ENCODE measurements around the gene AKAP13.
"Not testable (repeated sequence)": the region's sequence is repeated elsewhere in the genome, so short reads cannot be mapped to it uniquely, and the experiment has no call there.

The AKAP13 gene, protein sequence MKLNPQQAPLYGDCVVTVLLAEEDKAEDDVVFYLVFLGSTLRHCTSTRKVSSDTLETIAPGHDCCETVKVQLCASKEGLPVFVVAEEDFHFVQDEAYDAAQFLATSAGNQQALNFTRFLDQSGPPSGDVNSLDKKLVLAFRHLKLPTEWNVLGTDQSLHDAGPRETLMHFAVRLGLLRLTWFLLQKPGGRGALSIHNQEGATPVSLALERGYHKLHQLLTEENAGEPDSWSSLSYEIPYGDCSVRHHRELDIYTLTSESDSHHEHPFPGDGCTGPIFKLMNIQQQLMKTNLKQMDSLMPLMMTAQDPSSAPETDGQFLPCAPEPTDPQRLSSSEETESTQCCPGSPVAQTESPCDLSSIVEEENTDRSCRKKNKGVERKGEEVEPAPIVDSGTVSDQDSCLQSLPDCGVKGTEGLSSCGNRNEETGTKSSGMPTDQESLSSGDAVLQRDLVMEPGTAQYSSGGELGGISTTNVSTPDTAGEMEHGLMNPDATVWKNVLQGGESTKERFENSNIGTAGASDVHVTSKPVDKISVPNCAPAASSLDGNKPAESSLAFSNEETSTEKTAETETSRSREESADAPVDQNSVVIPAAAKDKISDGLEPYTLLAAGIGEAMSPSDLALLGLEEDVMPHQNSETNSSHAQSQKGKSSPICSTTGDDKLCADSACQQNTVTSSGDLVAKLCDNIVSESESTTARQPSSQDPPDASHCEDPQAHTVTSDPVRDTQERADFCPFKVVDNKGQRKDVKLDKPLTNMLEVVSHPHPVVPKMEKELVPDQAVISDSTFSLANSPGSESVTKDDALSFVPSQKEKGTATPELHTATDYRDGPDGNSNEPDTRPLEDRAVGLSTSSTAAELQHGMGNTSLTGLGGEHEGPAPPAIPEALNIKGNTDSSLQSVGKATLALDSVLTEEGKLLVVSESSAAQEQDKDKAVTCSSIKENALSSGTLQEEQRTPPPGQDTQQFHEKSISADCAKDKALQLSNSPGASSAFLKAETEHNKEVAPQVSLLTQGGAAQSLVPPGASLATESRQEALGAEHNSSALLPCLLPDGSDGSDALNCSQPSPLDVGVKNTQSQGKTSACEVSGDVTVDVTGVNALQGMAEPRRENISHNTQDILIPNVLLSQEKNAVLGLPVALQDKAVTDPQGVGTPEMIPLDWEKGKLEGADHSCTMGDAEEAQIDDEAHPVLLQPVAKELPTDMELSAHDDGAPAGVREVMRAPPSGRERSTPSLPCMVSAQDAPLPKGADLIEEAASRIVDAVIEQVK (N-terminal part only)

DNA sequence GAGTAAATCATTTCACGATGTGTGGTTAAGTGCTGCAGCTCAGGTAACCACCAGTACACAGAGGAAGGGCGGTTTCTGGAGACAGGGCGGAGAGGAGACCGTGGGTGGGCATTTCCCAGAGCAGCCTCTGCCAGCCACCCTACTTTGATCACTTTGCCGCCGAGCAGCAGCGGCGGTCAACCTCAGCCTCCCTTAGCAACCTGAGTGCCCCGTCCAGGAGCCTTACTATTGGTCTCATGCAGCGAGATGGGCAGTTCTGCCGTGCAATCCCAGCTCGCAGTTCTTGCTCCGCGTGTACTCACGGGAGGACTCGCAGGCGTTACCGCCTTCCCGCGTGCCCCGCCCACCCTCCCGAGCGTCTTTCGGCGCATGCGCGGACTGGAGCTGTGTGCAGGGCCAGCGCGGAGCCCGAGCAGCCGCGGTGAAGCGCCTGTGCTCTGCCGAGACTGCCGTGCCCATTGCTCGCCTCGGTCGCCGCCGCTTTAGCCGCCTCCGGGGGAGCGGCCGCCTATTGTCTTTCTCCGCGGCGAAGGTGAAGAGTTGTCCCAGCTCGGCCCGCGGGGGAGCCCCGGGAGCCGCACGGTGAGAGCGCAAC is at the start of gene AKAP13:
Gene AKAP13 (plus strand): TSS at position 387 of the 595 bp plus-strand sequence. CDS start 105,118 bp downstream, outside the sequence.
- DNase-seq (ENCODE audit: low read depth): peak; percentile 89

DNA sequence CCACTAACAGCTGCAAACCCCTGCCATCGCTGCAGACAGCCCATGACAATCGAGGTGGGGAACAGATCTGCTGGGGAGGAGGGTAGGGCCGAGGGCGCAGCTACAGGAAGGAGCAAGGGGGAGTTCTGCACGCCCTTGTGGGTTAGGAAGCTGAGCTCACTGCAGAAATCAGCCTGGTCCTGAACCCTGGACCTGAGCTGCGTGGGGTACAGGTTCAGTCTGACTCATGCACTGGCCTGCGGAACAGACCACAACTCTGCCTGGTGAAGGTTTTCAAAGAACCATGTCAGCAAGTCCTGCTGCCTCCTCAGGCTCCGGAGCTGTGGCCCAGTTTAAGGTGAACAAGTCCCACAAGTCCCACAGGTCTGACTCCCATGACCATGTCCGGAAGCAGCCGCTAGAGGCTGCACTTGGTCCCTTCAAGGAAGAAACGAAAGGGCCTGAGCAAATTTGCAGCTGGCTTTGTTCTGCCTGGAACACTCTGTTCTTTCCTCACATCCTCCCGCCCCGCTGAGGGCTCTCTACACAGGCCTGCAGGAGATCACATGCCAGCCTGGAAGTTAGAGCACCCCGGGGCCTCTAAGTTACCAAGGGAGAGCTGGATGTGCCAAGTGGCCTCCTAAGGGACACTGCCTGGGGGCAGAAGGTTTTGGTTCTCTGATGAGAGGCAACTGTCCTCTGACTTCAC is 49.4 kb upstream of the AKAP13 start:
- peak; percentile 37 for DNase-seq (ENCODE audit: low read depth)

DNA sequence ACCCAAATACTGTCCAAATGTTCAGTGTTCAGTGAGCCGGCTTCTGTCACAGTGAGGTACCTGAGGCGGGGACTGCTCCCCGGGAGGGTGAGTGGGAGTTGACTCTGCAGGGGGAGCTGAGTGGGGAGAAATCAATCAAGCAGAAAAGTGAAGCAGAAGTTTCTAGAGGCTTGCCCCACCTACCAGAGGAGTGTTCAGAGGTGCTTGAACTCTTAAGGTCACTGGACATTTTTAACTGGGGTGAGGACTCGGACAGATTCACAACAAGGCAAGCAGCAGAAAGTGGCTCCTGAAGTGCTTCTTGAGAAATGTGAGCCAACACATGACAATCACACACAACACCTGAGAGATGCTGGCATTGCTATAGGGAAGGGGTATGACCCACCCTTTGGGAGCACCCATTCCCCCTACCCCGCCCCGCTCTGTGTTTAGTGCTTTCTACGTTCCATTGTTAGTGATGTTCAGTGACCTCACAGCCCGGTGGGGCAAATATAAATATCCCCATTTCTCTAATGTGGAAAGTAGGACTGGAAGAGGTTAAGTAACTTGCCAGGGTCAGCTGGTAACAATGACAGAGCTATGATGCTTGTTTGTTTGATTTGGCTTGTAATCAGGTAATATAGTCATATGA is 48.6 kb upstream of the AKAP13 start:
- no peak for DNase-seq (ENCODE audit: low read depth)

DNA sequence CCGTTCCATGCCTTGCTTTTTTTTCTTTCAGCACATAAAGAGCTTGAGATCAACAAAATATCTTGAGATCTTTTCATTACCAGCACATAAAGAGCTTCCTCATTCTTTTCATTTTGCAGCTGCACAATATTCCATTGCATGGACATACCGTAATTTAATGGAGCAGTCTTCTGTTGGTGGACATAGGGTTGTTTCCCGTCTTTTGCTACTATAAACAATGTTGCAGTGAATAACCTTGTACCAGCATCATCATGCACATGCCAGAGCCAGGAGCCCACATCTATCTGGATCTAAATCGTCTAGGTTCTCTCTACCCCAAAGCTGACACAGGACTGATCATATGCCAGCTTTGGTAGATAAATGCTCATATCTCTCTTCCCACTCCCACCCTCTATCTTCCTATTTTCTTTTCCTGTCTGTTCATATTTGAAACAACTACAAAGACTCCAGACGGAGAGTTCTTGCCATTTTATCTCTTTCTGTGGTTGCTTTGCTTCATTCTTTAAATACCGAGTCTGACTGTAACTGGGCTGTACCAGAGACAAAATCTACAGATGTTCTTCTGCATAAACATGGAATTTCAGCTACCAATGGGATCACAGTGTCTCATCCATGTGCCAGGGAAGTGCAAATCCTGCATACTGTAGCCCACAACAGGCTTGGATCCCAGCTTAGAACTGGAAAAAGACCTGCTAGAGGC is 47.1 kb upstream of the AKAP13 start:
- no peak for DNase-seq (ENCODE audit: low read depth)

DNA sequence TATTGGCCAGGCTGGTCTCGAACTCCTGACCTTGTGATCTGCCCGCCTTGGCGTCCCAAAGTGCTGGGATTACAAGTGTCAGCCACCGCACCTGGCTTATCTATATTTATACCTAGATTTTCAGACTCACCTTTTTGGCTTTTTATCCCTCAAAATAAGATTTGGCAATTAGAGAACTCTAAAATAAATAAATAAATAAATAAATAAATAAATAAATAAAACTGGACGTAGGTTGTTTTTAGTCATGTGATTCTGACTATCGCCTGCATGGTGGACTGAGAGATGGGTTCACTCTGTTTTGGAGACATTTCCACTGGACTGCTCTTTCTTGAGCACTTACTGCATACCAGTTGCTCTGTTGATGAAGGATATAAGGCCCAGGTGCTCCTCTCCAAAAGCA is 46.2 kb upstream of the AKAP13 start:
- DNase-seq (ENCODE audit: low read depth): no peak

DNA sequence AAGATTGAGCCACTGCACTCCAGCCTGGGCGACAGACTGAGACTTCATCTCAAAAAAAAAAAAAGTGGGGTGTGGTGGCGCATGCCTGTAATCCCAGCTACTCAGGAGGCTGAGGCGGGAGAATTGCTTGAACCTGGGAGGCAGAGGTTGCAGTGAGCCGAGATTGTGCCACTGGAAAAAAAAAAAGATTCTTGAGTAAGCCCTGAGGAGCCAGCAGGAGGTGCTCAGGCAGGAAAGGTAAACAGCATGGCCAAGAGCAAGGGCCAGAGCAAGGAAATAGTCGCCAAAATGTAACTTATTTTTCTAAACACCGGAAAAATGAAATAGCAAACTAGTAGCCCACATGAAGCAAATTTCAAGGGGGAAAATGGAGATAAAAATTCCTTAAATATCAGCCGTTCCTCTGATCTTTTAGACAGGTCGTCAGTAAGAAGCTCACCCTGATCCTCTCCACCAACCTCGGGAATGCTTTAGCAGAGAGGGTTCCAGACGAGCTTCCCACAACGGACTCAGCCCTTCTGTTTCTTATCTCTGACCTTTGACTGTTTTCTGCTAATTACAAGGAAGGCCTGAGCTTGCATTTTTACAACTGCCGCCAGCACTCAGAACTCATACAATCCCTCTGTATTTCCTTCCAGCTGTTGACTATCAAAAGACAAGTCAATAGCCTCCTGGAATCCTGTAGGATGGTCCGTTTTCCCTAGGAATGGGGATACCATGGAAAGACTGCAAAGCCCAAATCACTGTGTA is 45.0 kb upstream of the AKAP13 start:
- DNase-seq (ENCODE audit: low read depth): no peak

DNA sequence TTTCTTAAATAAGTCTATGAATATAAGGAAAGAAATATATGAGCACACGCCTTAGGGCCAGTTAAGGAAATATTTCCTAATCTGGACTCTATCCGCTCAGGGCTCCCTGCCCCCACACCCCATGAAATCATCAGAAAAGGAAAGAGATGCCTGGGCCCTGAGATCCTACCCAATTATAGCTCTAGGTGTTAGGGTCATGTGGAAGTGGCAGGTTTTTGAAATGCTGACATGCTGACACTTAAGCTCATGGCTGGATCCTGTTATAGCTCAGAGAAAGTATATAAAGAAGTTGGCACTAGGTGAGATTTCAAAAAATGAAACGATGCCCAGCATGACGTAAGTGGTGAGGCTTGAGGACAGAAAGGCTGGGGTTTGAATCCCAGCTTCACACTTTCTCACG is 43.5 kb upstream of the AKAP13 start:
- DNase-seq (ENCODE audit: low read depth): no peak

DNA sequence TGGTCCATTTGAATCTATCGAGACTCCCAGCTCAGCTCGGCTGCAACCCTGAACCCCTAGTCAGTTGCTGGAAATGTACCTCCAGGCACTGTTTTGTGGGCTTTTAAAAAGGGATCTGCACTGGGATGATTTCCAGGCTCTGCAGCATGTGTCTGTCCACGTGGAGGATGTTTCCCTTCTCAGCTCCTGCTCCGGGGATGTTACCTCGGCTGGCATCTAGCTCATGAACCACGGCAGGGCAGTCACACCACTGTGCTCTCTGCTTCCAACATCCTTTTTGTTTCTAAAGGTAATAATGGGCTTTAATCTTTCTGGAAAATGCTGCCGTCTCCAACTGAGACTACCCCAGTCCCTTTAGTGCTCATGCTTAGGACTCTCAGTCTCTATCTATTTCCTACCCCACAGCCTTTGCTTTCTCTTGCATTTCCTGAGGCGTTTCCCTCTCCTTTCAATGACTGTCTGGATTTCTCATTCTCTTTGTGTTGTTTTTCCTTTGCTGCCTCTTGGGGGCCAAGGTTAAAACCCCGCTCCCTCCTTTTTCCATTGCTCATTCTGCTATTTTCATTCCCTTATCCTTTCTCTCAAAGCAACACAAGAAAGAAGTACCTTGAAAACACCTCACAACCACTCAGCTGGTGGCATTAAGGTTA is 42.9 kb upstream of the AKAP13 start:
- no peak for DNase-seq (ENCODE audit: low read depth)

DNA sequence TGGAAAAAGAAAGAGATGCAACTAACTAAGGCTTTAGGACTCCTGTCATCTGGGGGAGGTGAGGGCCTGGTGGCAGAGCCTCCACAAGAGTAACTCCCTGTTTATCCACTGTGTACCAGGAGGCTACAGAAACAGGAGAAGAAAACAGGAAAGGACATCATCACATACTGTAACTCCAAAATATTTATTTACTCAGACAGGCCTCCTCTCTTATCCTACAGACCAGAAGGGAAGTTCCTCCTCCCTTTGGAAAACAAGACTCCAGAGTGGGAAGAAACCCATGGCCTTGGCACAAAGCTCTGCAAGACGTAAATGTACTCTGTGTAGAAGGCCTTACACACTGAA is 40.1 kb upstream of the AKAP13 start:
- no peak for DNase-seq (ENCODE audit: low read depth)

DNA sequence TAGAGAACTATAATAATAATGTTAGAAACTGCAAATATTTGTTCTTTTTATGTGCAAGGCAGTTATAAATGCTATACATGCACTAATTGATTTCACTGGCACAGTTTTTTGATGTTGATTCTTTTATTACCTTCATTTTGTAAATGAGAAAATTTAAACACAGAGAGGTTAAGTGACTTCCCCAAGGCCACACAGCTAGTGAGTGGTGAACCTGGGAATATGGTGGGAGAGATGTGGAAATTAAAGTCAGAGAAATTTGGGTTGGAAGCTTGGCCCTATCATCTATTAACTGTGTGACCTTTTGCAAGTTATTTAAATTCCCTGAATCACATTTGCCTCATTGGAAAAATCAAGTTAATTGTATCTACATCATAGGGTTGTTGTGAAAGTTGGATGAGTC is 39.6 kb upstream of the AKAP13 start:
- no peak for DNase-seq (ENCODE audit: low read depth)

DNA sequence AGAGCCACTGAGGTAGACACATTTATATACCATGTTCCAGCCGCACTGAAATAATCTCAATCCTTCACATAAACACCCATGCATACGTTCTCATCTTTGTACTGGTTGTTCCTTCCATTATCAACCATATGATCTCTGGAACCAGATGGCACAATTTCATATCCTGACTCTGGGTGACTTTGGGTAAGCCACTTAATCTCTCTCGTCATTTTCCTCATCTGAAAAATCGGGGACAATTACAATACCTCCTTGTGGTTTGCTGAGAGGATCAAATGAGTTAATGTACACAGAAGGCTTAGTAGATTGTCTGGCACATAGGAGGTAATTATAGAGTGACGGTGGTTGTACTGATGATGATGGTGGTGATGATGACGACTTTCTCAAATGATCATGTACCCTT is 38.2 kb upstream of the AKAP13 start:
- not testable (repeated sequence) for DNase-seq (ENCODE audit: low read depth)

DNA sequence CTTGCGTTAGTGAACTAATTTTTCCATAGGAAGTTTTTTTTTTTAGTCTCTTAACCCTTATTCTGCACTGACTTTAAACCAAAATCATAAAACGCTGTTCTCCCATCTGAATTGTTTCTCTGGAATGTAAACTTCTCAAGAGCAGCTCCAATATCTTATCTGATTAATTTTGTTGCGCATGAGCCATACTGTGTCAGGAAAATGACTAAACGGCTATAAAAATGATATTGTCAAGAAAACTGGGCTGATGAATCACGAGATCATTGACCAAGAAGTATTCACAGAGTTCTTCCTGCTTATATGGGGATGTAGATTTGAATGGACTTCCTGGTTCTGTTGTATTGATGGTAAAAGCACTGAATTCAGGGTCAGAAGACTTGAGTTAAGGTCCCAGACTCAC is 37.0 kb upstream of the AKAP13 start:
- not testable (repeated sequence) for DNase-seq (ENCODE audit: low read depth)

DNA sequence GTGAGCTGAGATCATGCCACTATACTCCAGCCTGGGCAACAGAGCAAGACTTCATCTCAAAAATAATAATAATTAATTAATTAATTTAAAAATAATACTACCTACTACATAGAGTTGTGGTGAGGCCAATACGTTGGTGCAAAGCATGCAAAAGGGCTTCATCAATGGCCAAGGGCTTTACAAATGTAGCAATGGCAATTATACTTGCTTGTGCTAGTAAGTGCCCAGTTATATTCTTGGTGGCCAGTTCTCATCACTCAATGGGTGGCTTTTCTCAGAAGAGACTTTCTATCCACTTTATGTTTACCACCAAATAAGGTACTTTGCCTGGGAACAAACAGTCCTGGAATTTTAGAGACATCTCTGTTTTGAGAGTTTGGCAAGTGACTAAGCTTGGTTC is 36.2 kb upstream of the AKAP13 start:
- not testable (repeated sequence) for DNase-seq (ENCODE audit: low read depth)

DNA sequence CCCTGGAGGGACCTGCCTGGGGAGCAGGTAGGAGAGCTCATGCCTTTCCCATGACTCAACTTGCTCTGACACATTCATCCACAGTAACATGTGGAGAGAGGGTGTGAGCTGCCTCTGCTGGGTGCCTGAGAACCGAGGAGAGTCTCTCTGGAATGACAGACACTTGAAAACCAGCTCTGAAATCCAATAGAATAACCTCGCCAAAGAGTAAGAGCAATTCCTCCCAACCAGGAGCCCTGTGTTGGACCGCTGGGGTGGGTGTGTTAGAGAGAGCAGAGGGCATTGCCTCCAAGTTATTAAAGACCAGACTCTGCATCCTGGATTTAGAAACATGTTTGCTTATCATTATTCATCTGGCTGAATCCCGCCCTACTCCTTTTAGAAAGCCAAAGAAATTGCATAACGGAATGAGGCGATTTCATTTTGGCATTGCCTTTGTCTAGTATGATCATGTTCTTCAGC is 35.7 kb upstream of the AKAP13 start:
- not testable (repeated sequence) for DNase-seq (ENCODE audit: low read depth)

DNA sequence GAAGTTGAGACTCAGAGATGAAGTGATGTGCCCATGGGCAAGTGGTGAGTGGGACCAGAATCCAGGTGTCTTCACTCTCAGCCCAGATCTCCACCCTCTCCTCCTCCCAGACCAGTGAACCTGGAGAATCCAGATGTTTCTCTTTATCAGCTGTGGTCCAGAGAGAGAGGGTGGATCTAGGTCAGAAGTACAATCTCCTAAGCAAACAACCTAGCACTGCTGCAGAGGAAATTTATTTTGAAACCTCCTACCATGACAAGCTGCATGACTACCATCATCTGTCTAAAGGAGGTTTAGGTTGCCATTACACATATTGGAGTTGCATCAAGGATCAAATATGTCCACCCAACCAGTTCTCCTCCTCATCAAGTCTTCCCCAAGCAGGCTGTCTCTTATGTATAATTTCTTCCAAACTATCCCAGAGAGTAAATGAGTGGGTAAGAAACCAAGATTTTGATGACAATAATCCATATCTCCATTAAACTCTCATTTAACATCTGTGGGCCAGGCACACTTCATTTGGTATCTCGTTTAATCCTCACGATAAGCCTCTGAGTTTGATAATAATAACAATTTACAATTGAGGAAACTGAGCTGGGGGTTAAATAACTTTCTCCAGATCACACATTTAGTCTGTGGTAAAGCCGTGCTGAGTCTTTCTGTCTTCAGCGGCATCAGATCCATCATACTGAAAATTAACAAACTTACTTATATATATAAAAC is 35.0 kb upstream of the AKAP13 start:
- not testable (repeated sequence) for DNase-seq (ENCODE audit: low read depth)

DNA sequence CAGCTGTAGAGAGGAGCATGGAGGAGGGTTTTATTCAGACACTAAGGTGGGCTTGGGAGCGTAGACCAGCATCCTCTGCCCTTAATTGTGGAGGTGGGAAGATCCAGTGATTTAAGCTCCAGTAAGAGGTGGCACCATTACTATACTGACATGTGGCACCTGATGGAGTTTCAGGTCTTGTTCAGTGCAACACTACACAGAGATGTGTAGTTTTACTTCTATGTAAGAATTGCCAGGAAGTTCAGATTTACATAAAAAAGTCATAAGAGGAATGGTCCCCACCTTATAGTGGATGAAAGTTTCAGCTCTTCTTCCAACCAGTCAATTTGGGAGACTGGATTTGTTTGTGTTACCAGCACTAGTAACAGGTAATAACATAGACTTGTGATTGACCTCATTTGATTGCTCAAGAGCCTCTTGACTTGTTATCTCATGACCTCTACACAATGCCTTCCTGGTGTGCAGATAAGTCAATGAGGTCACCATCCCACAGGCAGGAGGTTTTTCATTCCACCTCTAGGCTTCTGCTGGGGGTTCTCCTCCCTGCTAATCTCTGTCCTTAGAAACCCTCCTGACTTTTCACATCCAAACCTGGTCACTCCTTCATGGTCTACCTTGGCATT is 33.8 kb upstream of the AKAP13 start:
- not testable (repeated sequence) for DNase-seq (ENCODE audit: low read depth)

DNA sequence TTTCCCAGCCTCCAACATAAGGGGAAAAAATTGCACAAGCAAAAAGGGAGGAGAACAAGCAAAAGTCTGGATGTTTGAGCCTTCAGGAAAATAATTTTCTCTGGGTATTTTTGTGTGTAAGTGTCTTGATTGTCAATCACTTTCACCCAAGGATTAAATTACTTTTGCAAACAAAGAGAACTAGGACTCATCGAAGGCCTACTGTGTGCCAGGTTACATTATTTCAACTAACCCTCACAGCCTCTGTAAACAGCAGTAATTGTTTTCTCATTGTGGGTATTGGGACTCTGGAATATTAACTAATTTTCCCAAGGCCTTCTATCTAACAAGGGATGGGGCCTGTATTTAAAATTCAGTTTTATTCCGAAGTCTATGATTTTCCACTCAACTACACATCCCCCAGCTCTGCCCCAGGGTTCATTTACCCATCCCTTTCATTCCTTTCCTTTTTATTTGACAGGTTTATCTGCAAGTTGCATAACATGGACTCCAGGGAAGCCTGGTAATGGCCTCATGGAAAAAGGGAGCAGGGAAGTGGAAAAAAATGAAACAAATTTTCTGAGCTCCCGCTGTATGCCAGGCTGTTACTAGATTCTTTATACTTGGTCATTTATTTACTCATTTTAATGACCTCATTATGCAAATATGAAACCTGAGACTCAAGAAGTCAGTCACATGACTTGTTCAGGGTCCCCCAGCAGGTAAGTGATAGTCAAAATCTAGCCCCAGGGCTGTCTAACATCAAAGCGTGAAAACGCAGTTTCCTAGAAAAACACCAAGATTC is 32.9 kb upstream of the AKAP13 start:
- not testable (repeated sequence) for DNase-seq (ENCODE audit: low read depth)

Data from stimulated activated CD4-positive, alpha-beta T cell treated with anti-CD3 and anti-CD28 coated beads, Interleukin-2, amount 100 ng/mL, for 4 hours (primary cell).